Stomach (tissue), 4 donors: ENCODE data around the gene DNAJC16.

Source experiments
- EP300 ChIP-seq: sonication (generic); formaldehyde crosslinking; IDR thresholded peaks from one replicate; pipeline ENCODE4 v1.6.1; 2017; ENCODE audit warnings: antibody characterized with exemption
- POLR2A ChIP-seq, 4 donors: fragments of 450-650 bp; IDR thresholded peaks; one replicate each; pipeline ENCODE4 v1.6.1; 2016; ENCODE audit warnings: antibody characterized with exemption in 4 of 4, control low read depth in 2 of 4, mild to moderate bottlenecking in 1 of 4, moderate library complexity in 1 of 4
- POLR2AphosphoS5 ChIP-seq, 3 donors: sonication (generic); formaldehyde crosslinking; IDR thresholded peaks; one replicate each; pipeline ENCODE4 v1.6.1; 2016; ENCODE audit warnings: antibody characterized with exemption in 3 of 3
- TF ChIP-seq, protein P1 (sequence below), 7 experiments: fragments of 450-650 bp in 4 of 7; fragments of 200-600 bp in 3 of 7; sonication (generic) in 3 of 7; IDR thresholded peaks; one replicate each; pipeline ENCODE4 v1.5.1; 2016 to 2019; ENCODE audit warnings: antibody characterized with exemption in 7 of 7, control low read depth in 2 of 7, mild to moderate bottlenecking in 1 of 7

DNA sequence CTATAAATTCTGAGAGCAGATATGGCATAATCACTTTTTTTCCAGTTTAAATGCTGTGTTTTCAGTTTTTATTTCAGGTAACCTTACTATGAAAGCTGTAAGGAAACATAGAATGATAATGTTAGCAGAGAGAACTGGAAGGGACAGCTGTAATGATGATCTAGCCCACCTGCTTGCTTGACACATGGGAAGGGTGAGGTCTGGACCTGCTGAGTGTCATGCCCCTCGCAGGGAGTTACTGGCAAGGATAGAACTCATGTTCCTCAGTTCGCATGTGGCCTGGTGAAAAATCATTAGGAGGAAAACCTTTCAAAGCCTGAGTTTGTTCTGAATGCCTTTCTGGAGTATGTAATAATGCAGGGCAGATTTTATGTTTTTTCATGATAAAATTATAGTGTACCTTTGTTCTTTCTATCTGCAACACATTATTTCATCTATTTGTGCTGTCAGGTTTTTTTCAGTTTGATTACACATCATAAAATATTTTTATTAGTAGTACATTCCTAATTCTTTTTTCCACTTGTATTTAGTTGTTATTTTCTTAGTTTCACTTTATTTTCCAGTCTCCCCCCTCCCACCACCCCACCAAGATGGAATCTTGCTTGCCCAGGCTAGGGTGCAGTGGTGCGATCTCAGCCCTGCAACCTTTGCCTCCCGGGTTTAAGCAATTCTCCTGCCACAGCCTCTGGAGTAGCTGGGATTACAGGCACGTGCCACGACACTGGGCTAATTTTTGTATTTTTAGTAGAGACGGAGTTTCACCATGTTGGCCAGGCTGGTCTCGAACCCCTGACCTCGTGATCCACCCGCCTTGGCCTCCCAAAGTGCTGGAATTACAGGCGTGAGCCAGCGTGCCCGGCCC, 98.6 kb downstream of the DNAJC16 start:
- TF ChIP-seq POLR2A (IDR thresholded peaks at IDR 0.05) (no peak), EP300 (no peak), POLR2AphosphoS5 (IDR thresholded peaks at IDR 0.05) (no peak)
- TF ChIP-seq, protein P1, sequence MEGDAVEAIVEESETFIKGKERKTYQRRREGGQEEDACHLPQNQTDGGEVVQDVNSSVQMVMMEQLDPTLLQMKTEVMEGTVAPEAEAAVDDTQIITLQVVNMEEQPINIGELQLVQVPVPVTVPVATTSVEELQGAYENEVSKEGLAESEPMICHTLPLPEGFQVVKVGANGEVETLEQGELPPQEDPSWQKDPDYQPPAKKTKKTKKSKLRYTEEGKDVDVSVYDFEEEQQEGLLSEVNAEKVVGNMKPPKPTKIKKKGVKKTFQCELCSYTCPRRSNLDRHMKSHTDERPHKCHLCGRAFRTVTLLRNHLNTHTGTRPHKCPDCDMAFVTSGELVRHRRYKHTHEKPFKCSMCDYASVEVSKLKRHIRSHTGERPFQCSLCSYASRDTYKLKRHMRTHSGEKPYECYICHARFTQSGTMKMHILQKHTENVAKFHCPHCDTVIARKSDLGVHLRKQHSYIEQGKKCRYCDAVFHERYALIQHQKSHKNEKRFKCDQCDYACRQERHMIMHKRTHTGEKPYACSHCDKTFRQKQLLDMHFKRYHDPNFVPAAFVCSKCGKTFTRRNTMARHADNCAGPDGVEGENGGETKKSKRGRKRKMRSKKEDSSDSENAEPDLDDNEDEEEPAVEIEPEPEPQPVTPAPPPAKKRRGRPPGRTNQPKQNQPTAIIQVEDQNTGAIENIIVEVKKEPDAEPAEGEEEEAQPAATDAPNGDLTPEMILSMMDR (IDR thresholded peaks at IDR 0.05) = no peak
